IPS-NIHi7 (cell line): ENCODE measurements around the gene MFN2.
A peak's percentile ranks its signal among the peaks of the same experiment; 100 is the strongest.

ENCODE experiments used
- DNase-seq: peaks from one replicate; pipeline ENCODE4 v3.0.0; 2012; ENCODE audit warnings: mixed read lengths; ENCODE audit errors: extremely low spot score

The MFN2 gene

GRCh38 chr1:12049616-12050015 lies 69.4 kb downstream of the MFN2 start:
- DNase-seq = no peak

- no peak for DNase-seq
Measured at GRCh38 chr1:12051361-12051760, 71.1 kb downstream of the MFN2 start.

GRCh38 chr1:12052008-12052573 lies 71.8 kb downstream of the MFN2 start:
- peak; percentile 68 for DNase-seq

- no peak for DNase-seq
Measured at GRCh38 chr1:12052997-12053686, 72.9 kb downstream of the MFN2 start.

- no peak for DNase-seq
Measured at GRCh38 chr1:12053752-12054548, 73.7 kb downstream of the MFN2 start.

GRCh38 chr1:12055259-12055658 lies 75.0 kb downstream of the MFN2 start:
- DNase-seq = no peak

- DNase-seq = no peak
Measured at GRCh38 chr1:12056331-12056841, 76.1 kb downstream of the MFN2 start.

GRCh38 chr1:12057382-12057781 lies 77.1 kb downstream of the MFN2 start:
- DNase-seq = no peak

GRCh38 chr1:12057940-12058687 lies 77.9 kb downstream of the MFN2 start:
- no peak for DNase-seq

GRCh38 chr1:12059226-12059625 lies 79.0 kb downstream of the MFN2 start:
- no peak for DNase-seq

- no peak for DNase-seq
Measured at GRCh38 chr1:12059722-12060464, 79.6 kb downstream of the MFN2 start.

GRCh38 chr1:12060500-12060899 lies 80.3 kb downstream of the MFN2 start:
- no peak for DNase-seq
